ENCODE data around the gene SZT2.

GRCh38 chr1:43388613-43389012, 1.1 kb upstream of the SZT2 start:
- TF ChIP-seq CTCF (IDR thresholded peaks at IDR 0.05): no peak
- no peak for TF ChIP-seq EZH2phosphoT487 (IDR thresholded peaks at IDR 0.05)
